D721Med (cell line): ENCODE results near the gene HS6ST1.

ENCODE experiments used
- DNase-seq: peaks from one replicate; pipeline ENCODE4 v3.0.0; 2011; ENCODE audit warnings: low spot score; ENCODE audit not compliant: insufficient read length
- FAIRE-seq: peaks from 2 replicates; lab custom pipeline; 2011; peaks lifted over from hg19 to GRCh38; lab: Jason Lieb, UNC
- CTCF ChIP-seq: IDR thresholded peaks from 2 replicates; pipeline ENCODE4 v1.5.1; 2012; ENCODE audit warnings: mild to moderate bottlenecking, control low read depth; ENCODE audit not compliant: insufficient read depth; ENCODE audit errors: missing control alignments

Gene HS6ST1

GRCh38 chr2:128215897-128216642, 102.6 kb downstream of the HS6ST1 start:
- TF ChIP-seq CTCF: no peak
- FAIRE-seq (no peak), DNase-seq (no peak)
